Activated CD4-positive, alpha-beta T cell treated with anti-CD3 and anti-CD28 coated beads, Interleukin-2, amount 10 ng/mL, durations not matched to agents 24 days and 14 days (primary cell): ENCODE measurements around the gene OAS1. TPM values are rescaled to one million over a fixed set of nuclear protein-coding genes. Genes with fewer than 3 reads are reported as not detected.
"Not testable (repeated sequence)": the region's sequence is repeated elsewhere in the genome, so short reads cannot be mapped to it uniquely, and the experiment has no call there.

Experiments
- DNase-seq: peaks from one replicate; pipeline ENCODE4 v3.0.0; 2022
- H3K27ac Mint-ChIP-seq: one replicate; pipeline ENCODE4 v1.8.0; 2022; ENCODE audit warnings: mild to moderate bottlenecking, mixed read lengths
- H3K27me3 Mint-ChIP-seq: one replicate; pipeline ENCODE4 v1.8.0; 2022; ENCODE audit warnings: mixed read lengths
- H3K36me3 Mint-ChIP-seq: one replicate; pipeline ENCODE4 v1.8.0; 2022; ENCODE audit warnings: low read depth, mild to moderate bottlenecking, mixed read lengths
- H3K4me1 Mint-ChIP-seq: one replicate; pipeline ENCODE4 v1.8.0; 2021; ENCODE audit warnings: mixed read lengths
- H3K4me3 Mint-ChIP-seq: one replicate; pipeline ENCODE4 v1.8.0; 2022; ENCODE audit warnings: mild to moderate bottlenecking, moderate library complexity, mixed read lengths
- H3K9me3 Mint-ChIP-seq: one replicate; pipeline ENCODE4 v1.8.0; 2021; ENCODE audit warnings: mixed read lengths
- intact Hi-C: fragments of 100-400 bp; cut with micrococcal nuclease; formaldehyde crosslinking; loops from one replicate; pipeline ENCODE4 v1.15.1; 2023
- total RNA-seq: library from RNA; stranded (reverse); gene quantifications from 2 replicates; pipeline ENCODE4 v1.2.3, GENCODE V29; 2022

OAS1 gene
- total RNA-seq, 1 donor from 2014 or later, result 28.0 TPM

DNA sequence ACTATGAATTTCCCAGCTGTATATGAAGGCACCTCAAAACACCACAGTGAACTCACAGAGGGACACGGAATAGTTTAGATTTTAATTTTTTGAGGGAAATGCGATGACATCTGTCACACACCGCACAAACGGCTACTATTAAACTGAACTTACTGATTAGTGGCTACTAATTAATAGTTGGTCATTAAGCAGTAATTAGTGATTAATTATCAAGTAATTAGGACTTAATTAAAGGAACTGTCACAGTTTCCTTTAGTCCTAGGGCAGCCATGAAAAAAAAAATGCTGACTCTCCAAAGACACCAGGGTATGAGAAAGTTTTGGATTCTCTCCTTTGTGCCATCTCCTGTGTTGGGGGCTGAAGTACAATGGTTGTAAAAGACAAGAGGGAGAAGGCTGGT lies 2.9 kb downstream of the OAS1 start:
- H3K4me3 Mint-ChIP-seq, result peak overlapping the region; percentile 100
- peaks cover 18% of the 10 kb centered on the region for H3K9me3 Mint-ChIP-seq
- H3K27ac Mint-ChIP-seq, result peak overlapping the region; percentile 97
- H3K4me1 Mint-ChIP-seq, result peaks cover 68% of the 10 kb centered on the region
- intact Hi-C loops, result loop anchor here (10.0 kb wide), 1 partner anchor 245 kb away; no protein-coding TSS in a partner anchor
- no peaks in the 10 kb centered on the region for H3K27me3 Mint-ChIP-seq
- peaks cover 60% of the 10 kb centered on the region for H3K36me3 Mint-ChIP-seq
- DNase-seq, result no peak

DNA sequence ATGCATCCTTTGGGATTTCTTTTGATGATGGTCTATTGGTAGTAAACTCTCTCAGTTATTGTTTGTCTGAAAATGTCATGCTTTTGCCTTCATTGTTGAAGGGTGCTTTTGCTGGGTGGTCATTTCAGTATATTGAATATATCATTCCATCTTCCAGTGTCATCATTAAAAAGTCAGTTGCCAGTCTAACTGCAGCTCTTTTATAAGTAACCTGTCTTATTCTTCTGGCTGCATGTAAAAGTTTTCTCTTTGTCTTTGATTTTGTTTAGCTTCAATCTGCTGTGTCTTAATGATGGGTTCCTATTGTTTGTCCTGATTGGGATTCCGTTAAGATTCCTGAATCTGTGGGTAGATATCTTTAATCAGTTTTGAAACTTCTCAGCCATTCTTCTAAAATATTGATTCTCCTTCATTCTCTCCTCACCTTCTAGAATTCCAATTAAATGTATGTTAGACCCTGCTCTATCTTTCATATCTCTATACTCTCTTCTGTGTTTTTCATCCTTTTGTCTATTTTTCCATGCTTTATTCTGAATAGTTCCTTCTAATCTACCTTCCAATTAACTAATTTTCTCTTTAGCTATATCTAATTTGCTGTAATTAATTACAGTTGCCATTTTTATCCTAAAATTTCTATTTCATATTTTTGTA lies 6.4 kb downstream of the OAS1 start:
- intact Hi-C loops, result no loop called here
- Mint-ChIP-seq H3K9me3 (peaks cover 23% of the 10 kb centered on the region), H3K36me3 (peaks cover 91% of the 10 kb centered on the region), H3K4me3 (no peak overlapping the region), H3K27ac (no peak overlapping the region), H3K4me1 (peaks cover 53% of the 10 kb centered on the region), H3K27me3 (no peaks in the 10 kb centered on the region)
- DNase-seq, result no peak

DNA sequence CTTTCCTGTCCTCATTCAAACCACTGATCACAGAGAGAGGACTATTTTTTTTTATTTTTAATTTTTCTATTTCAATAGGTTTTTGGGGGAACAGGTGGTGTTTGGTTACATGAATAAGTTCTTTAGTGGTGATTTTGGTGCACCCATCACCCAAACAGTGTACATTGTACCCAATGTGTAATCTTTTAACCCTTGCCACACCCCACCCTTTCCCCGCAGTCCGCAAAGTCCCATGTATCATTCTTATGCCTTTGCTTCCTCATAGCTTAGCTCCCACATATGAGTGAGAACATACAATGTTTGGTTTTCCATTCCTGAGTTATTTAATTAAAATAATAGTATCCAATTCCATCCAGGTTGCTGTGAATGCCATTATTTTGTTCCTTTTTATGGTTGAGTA lies 7.1 kb downstream of the OAS1 start:
- Mint-ChIP-seq H3K9me3 (peaks cover 23% of the 10 kb centered on the region), H3K36me3 (peaks cover 92% of the 10 kb centered on the region), H3K4me1 (peaks cover 46% of the 10 kb centered on the region)
- intact Hi-C loops, DNase-seq, H3K4me3 Mint-ChIP-seq, H3K27me3 Mint-ChIP-seq, H3K27ac Mint-ChIP-seq: not testable (repeated sequence)

DNA sequence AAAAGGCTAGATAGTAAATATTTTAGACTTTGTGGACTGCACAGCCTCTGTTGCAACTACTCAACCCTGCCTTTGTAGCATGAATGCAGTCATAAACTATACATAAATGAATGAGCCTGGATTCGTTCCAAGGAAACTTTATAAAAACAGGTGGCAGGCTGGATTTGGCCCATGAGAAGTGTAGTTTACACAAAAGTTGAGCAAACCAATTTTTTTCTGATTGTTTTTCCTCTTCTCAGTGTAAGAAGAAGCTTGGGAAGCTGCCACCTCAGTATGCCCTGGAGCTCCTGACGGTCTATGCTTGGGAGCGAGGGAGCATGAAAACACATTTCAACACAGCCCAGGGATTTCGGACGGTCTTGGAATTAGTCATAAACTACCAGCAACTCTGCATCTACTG lies 9.5 kb downstream of the OAS1 start:
- Mint-ChIP-seq H3K36me3 (peaks cover 92% of the 10 kb centered on the region), H3K27me3 (no peaks in the 10 kb centered on the region), H3K27ac (no peak overlapping the region), H3K4me3 (no peak overlapping the region), H3K4me1 (peaks cover 25% of the 10 kb centered on the region), H3K9me3 (peaks cover 19% of the 10 kb centered on the region)
- DNase-seq, result no peak
- intact Hi-C loops, result no loop called here

DNA sequence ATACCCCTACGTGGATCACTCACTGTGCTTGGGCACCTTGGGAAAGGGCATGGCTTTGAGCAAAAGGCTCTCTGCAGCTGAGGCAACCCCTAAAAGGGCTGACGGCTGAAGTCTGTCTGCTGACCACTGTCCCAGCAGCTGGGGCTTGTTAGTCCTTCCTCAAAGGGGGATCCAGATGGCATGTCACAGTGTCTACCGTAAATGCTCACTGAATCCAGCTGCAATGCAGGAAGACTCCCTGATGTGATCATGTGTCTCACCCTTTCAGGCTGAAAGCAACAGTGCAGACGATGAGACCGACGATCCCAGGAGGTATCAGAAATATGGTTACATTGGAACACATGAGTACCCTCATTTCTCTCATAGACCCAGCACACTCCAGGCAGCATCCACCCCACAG lies 12.4 kb downstream of the OAS1 start:
- no peak for DNase-seq
- H3K4me3 Mint-ChIP-seq, result no peak overlapping the region
- H3K27me3 Mint-ChIP-seq, result no peaks in the 10 kb centered on the region
- H3K9me3 Mint-ChIP-seq, result peaks cover 8% of the 10 kb centered on the region
- peaks cover 23% of the 10 kb centered on the region for H3K4me1 Mint-ChIP-seq
- peaks cover 88% of the 10 kb centered on the region for H3K36me3 Mint-ChIP-seq
- intact Hi-C loops, result no loop called here
- no peak overlapping the region for H3K27ac Mint-ChIP-seq

DNA sequence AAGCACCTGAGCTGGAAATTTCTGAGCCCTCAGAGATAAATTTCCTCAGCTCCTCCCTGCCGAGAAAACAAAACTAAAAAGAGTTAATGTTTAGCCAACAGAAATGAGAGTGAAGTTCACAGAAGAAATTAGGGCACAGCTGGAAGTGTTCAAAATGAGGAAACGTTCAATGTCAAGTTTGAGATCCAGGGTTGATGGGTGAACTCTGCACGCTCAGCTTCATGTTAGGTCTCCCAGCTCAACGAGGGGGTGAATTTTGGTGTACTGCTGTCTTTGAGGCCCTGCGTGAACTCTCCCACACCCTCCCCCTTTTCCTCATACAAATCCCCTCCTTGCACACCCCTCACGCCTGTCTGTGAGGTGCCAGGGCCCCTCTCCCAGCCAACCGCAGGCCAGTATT lies 18.2 kb downstream of the OAS1 start:
- H3K4me1 Mint-ChIP-seq, result peaks cover 14% of the 10 kb centered on the region
- H3K36me3 Mint-ChIP-seq, result peaks cover 77% of the 10 kb centered on the region
- no peaks in the 10 kb centered on the region for H3K27me3 Mint-ChIP-seq
- no peak for DNase-seq
- H3K4me3 Mint-ChIP-seq, result no peak overlapping the region
- intact Hi-C loops, result no loop called here
- H3K27ac Mint-ChIP-seq, result peak overlapping the region; percentile 11
- peaks cover 3% of the 10 kb centered on the region for H3K9me3 Mint-ChIP-seq

DNA sequence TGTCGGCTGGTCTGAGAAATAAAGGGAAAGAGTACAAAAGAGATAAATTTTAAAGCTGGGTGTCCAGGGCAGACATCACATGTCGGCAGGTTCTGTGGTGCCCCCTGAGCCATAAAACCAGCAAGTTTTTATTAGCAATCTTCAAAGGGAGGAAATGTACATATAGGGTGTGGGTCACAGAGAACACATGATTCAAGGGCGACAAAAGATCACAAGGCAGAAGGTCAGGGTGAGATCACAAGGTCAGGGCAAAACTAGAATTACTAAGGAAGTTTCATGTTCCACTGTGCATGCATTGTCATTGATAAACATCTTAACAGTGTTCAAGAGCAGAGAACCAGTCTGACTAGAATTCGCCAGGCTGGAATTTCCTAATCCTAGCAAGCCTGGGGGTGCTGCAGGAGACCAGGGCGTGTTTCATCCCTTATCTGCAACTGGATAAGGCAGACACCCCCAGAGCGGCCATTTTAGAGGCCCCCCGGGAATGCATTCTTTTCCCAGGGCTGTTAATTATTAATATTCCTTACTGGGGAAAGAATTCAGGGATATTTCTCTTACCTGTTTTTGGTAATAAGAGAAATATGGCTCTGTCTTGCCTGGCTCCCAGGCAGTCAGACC lies 19.8 kb downstream of the OAS1 start:
- H3K27me3 Mint-ChIP-seq, H3K9me3 Mint-ChIP-seq, H3K4me3 Mint-ChIP-seq, intact Hi-C loops, H3K27ac Mint-ChIP-seq, DNase-seq: not testable (repeated sequence)
- peaks cover 14% of the 10 kb centered on the region for H3K4me1 Mint-ChIP-seq
- H3K36me3 Mint-ChIP-seq, result peaks cover 68% of the 10 kb centered on the region

DNA sequence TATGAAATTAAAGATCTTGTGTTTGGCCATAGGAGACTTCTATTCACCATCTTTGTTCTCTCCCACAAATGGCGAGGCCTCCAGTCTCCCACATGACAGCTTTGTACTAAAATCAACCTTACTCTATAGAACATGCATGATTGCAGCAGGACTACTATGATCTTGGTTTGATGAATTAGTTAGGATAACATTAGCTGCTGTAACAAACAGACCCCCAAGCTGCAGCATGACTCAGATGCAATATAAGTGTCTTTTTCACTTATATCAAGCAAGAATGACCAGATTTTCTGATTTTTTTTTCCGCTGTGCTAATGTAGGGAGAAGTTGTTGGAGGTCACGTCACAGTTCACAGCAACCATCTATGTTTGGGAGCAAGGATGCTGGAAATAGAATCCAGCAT lies 20.7 kb downstream of the OAS1 start:
- Mint-ChIP-seq H3K27me3 (no peaks in the 10 kb centered on the region), H3K4me1 (peaks cover 14% of the 10 kb centered on the region), H3K27ac (no peak overlapping the region), H3K4me3 (no peak overlapping the region), H3K9me3 (peaks cover 3% of the 10 kb centered on the region), H3K36me3 (peaks cover 60% of the 10 kb centered on the region)
- no peak for DNase-seq
- intact Hi-C loops, result no loop called here

DNA sequence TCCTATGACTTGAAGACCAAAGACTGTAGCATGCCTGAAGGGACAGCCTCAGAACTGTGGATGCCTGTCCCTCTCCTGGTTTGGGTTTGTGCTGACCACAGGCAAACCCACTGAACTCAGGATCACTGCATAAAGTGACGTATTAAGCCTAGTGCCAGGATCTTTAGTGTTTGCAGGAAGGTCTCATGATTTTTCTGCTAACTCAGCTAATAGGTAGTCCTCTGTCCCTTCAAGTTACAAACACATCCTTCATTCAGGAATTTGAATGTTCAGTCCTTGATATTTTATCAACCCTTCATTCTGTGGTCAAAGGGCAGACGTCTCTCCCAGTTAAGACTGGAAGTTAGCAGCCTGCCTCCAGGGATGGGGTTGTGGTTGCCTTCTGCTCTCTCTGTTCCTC lies 21.2 kb downstream of the OAS1 start:
- H3K27ac Mint-ChIP-seq, result no peak overlapping the region
- H3K9me3 Mint-ChIP-seq, result peaks cover 3% of the 10 kb centered on the region
- intact Hi-C loops, result no loop called here
- H3K4me1 Mint-ChIP-seq, result peaks cover 14% of the 10 kb centered on the region
- no peak overlapping the region for H3K4me3 Mint-ChIP-seq
- DNase-seq, result no peak
- H3K27me3 Mint-ChIP-seq, result no peaks in the 10 kb centered on the region
- peaks cover 56% of the 10 kb centered on the region for H3K36me3 Mint-ChIP-seq

DNA sequence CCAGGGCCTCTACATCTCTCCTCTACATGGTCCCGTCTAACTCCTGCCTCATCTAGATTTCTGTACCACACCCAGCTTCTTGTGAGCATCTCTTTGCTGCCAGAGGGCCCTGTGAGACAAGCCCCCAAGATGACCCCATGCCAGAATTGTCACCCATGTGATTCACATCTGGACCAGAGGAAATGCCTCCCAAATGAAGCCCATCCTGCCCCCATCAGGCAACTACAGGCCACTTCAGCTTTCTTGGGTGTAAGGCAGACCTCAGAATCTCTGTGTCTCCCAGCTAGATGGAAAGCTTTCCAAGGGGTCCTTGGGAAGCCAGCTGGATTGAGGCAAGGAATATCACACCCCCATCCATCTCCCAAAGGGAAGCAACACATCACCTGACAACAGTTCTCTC lies 22.2 kb downstream of the OAS1 start:
- Mint-ChIP-seq H3K27me3 (no peaks in the 10 kb centered on the region), H3K27ac (no peak overlapping the region), H3K36me3 (peaks cover 47% of the 10 kb centered on the region), H3K4me1 (peaks cover 8% of the 10 kb centered on the region), H3K4me3 (no peak overlapping the region), H3K9me3 (peaks cover 3% of the 10 kb centered on the region)
- no peak for DNase-seq
- intact Hi-C loops, result no loop called here

DNA sequence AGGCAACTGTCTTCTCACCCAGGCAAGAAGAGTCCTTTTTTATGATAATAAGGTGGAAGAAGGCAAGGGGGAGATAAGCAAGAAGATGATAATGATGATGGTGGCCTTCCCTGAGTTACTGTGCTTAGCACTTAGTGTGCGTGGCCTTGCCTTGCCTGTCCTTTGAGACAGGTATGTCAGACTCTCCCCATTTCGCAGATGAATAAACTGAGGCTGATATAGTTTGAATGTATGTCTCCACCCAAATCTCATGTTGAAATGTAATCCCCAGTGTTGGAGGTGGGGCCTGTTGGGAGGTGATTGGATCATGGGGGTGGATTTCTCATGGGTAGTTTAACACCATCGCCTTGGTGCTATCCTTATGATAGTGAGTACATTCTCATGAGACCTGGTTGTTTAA lies 23.0 kb downstream of the OAS1 start:
- peaks cover 3% of the 10 kb centered on the region for H3K9me3 Mint-ChIP-seq
- H3K36me3 Mint-ChIP-seq, result peaks cover 40% of the 10 kb centered on the region
- no peak for DNase-seq
- no peaks in the 10 kb centered on the region for H3K27me3 Mint-ChIP-seq
- H3K4me1 Mint-ChIP-seq, result peaks cover 10% of the 10 kb centered on the region
- intact Hi-C loops, result no loop called here
- H3K4me3 Mint-ChIP-seq, result no peak overlapping the region
- no peak overlapping the region for H3K27ac Mint-ChIP-seq

DNA sequence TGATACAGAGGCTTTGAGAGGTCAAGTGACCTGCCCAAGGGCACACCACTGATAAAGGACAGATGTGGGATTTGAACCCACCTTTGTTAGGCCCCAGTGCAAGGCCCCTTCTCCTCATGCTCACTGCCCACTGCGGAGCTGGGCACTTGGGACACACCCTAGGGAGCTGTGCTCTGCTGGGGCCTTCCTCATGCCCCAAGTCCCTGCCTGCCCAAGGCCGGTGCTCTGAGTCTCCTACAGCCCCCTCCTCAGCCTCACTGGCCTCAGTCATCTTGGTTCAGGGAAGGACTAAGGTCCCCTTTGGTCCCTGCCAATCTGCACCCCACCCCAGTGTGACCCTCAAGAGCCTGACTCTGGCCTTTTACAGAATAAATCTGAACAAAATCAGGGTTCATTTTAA lies 23.6 kb downstream of the OAS1 start:
- peaks cover 3% of the 10 kb centered on the region for H3K9me3 Mint-ChIP-seq
- no peak overlapping the region for H3K4me3 Mint-ChIP-seq
- H3K27me3 Mint-ChIP-seq, result no peaks in the 10 kb centered on the region
- intact Hi-C loops, result no loop called here
- peaks cover 7% of the 10 kb centered on the region for H3K4me1 Mint-ChIP-seq
- no peak overlapping the region for H3K27ac Mint-ChIP-seq
- H3K36me3 Mint-ChIP-seq, result peaks cover 35% of the 10 kb centered on the region
- DNase-seq, result no peak

DNA sequence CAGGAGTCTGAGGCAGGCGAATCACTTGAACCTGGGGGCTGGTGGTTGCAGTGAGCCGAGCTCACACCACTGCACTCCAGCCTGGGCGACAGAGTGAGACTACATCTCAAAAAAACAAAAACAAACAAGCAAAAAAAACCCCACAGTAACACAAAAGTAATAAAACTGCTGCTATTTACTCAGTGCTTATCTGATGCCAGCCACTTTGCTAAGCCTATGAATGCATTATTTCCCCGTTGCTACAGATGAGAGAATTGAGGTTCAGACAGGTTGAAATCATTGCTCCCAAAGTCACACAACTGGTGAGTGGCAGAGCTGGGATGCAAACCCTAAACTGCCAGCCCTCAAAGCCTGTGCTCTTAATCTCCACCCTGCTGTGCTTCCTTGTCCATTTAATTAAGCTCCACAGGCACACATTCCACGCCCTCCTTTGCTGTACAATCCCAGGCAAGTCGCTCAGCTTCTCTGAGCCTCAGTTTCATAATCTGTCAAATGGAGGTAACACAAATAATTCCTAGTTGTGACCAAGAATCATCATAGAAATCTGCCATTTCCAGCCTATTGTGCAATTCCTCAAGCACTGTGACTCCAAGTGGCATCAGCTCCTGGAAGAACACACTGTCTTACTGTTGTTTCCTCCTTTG lies 25.8 kb downstream of the OAS1 start:
- no peak overlapping the region for H3K4me3 Mint-ChIP-seq
- peaks cover 22% of the 10 kb centered on the region for H3K36me3 Mint-ChIP-seq
- H3K27ac Mint-ChIP-seq, result no peak overlapping the region
- no peaks in the 10 kb centered on the region for H3K9me3 Mint-ChIP-seq
- DNase-seq, result no peak
- no peaks in the 10 kb centered on the region for H3K27me3 Mint-ChIP-seq
- intact Hi-C loops, result no loop called here
- H3K4me1 Mint-ChIP-seq, result peaks cover 12% of the 10 kb centered on the region

DNA sequence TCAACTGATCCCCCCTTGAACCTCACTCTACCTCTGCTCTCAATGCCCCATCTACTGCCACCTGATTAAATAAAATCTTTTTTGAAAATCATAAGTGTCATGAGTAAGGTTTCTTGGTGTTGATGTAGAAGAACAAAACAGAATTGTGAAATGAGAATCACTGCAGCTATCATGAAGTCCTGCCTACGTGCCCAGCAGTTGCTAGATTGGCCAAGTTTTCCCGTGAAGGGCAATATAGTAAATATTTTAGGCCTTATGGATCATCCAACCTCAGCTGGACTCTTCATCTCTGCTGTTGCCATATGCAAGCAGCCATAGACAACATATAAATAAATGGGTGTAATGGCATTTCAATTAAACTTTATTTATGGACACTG lies 26.4 kb downstream of the OAS1 start:
- intact Hi-C loops, result no loop called here
- DNase-seq, result no peak
- peaks cover 17% of the 10 kb centered on the region for H3K4me1 Mint-ChIP-seq
- H3K4me3 Mint-ChIP-seq, result no peak overlapping the region
- no peaks in the 10 kb centered on the region for H3K9me3 Mint-ChIP-seq
- no peak overlapping the region for H3K27ac Mint-ChIP-seq
- no peaks in the 10 kb centered on the region for H3K27me3 Mint-ChIP-seq
- H3K36me3 Mint-ChIP-seq, result peaks cover 17% of the 10 kb centered on the region
